Suprapubic skin (tissue), 4 donors: ENCODE measurements around the gene BACE1.

Experiments used
- POLR2A ChIP-seq, 2 donors: fragments of 450-650 bp; IDR thresholded peaks; one replicate each; pipeline ENCODE4 v1.6.1; 2017; ENCODE audit warnings: antibody characterized with exemption in 2 of 2, mild to moderate bottlenecking in 2 of 2, moderate library complexity in 2 of 2
- POLR2AphosphoS5 ChIP-seq, 3 donors: sonication (generic); formaldehyde crosslinking; IDR thresholded peaks; one replicate each; pipeline ENCODE4 v1.6.1; 2017; ENCODE audit warnings: antibody characterized with exemption in 3 of 3
- TF ChIP-seq, protein P1 (sequence below), 2 donors: fragments of 200-600 bp in 1 of 2; fragments of 450-650 bp in 1 of 2; sonication (generic) in 1 of 2; IDR thresholded peaks; one replicate each; pipeline ENCODE4 v1.5.1; 2016 to 2019; ENCODE audit warnings: antibody characterized with exemption in 2 of 2, mild to moderate bottlenecking in 1 of 2, moderate library complexity in 1 of 2

DNA sequence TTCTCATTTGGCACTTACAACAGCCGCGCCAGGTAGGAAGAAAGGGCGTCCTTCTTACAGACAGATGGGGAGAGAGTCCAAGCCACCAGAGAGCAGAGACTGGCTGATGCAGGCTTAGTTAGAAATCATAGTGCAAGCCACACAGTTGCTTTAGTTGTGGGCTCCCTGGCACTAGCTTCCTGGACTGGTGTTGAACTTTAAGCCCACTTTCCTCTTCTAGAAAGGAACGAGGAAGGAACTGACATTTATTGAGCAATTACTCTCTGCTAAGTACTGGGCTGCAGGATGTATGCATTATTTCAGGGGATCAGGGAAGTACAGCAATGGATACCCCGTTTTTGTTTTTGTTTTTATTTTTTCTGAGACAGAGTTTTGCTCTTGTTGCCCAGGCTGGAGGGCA is 3.0 kb downstream of the BACE1 start:
- TF ChIP-seq, protein P1, sequence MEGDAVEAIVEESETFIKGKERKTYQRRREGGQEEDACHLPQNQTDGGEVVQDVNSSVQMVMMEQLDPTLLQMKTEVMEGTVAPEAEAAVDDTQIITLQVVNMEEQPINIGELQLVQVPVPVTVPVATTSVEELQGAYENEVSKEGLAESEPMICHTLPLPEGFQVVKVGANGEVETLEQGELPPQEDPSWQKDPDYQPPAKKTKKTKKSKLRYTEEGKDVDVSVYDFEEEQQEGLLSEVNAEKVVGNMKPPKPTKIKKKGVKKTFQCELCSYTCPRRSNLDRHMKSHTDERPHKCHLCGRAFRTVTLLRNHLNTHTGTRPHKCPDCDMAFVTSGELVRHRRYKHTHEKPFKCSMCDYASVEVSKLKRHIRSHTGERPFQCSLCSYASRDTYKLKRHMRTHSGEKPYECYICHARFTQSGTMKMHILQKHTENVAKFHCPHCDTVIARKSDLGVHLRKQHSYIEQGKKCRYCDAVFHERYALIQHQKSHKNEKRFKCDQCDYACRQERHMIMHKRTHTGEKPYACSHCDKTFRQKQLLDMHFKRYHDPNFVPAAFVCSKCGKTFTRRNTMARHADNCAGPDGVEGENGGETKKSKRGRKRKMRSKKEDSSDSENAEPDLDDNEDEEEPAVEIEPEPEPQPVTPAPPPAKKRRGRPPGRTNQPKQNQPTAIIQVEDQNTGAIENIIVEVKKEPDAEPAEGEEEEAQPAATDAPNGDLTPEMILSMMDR (IDR thresholded peaks at IDR 0.05) = no peak
- TF ChIP-seq POLR2A (IDR thresholded peaks at IDR 0.05) = no peak
- no peak for TF ChIP-seq POLR2AphosphoS5 (IDR thresholded peaks at IDR 0.05)
